ENCODE data around the gene FADS1. TPM values are rescaled to one million over a fixed set of nuclear protein-coding genes. Genes with fewer than 3 reads are reported as not detected.

The FADS1 gene
- total and polyA plus RNA-seq, 7 donors, result 8.6 to 93.2 (median 17.2) TPM

DNA sequence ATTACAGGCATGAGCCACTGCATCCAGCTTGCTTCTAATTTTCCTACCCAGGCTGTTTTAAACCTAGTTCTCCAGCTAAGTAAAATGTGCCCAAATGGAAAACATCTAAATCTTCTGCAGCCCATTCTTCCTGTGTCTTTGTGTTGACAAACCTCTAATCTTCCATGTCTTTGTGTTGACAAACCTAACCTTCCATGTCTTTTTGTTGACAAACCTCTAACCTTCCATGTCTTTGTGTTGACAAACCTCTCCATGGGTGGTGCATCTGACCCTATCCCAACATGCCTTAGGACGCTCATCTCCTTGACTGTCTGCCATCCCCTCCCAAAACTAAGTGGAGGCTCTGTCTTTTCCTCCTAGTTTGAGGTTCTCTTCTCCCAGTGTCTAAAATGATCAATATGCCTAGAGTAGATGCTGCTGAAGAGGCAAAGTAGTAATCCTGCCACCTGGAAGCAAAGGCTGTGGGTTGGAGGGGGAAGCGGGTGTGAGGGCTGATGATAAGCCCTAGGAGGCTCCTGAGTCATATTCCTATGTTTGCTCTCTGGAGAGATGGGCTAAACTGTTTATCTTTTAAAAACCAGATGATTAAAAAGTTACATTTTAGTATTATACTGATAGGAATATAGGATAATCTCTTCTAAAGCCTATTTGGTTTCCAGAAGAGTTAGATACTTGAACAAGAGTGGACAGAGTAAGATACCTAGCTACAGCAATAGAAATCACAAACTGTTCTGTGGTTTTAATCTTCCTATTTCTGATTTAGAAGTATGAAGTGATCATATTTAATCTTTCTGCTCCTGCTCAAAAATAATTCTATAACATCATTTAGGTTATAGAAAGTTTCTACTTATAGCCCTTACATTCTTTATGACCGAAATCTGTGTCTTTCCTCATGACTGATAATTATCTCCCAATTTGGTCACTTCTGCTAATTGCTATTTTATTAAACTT lies 16.2 kb downstream of the FADS1 start:
- no peaks in the 10 kb centered on the region for H3K27me3 ChIP-seq (ENCODE audit: insufficient read depth in 3 of 3, low read length in 2 of 3)
- ATAC-seq, result no peak
- H3K9me3 ChIP-seq, result no peaks in the 10 kb centered on the region
- peaks cover 4% of the 10 kb centered on the region for H3K4me1 ChIP-seq
- DNase-seq, result no peak
- intact Hi-C loops (cut with DNase I), result no loop called here
- no peak for TF ChIP-seq CTCF (IDR thresholded peaks at IDR 0.05)
- H3K27ac ChIP-seq, result no peak overlapping the region
- no peak overlapping the region for H3K4me3 ChIP-seq
- H3K36me3 ChIP-seq (ENCODE audit: insufficient read depth in 1 of 2, low read depth in 1 of 2), result peaks cover 2 to 18% of the 10 kb centered on the region in 2 donors
- 71 to 92% (median 85%) methylated on average over 3 of the region's 3 CpGs for WGBS, 3 donors

DNA sequence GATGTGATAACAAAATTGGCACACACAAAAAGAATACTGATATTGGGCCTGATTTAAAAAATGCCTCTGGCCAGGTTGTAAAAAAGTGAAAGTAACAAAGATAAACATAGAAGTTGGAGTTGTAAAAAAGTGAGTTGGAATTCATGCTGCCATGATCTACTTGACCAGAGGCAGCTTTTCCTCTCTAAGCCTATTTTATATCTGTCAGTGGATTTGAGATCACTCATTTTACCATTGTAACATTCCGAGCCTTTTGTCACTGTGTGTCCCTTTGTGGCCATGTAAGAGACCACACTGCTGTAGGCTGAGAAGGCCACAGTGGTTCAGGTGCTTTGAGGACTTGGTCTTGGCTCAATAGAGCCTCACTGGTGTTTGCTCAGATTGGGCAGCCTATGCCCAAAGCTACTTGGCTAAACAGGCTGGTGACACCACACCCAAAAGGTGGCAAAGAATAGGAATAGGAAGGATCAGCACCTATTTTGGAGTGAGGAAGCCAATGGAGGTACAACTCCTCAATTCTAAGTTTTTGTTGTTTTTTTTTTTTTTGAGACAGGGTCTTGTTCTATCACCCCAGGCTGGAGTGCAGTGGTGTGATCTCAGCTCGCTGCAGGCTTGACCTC lies 17.0 kb downstream of the FADS1 start:
- Histone ChIP-seq H3K36me3 (ENCODE audit: insufficient read depth in 1 of 2, low read depth in 1 of 2) (peaks cover 2 to 16% of the 10 kb centered on the region in 2 donors), H3K4me1 (peaks cover 4% of the 10 kb centered on the region), H3K27ac (no peak overlapping the region), H3K27me3 (ENCODE audit: insufficient read depth in 3 of 3, low read length in 2 of 3) (no peaks in the 10 kb centered on the region), H3K4me3 (no peak overlapping the region), H3K9me3 (no peaks in the 10 kb centered on the region)
- DNase-seq, result no peak
- 97 to 99% (median 97%) methylated on average over 2 of the region's 2 CpGs for whole genome bisulfite sequencing, 3 donors
- ATAC-seq, result no peak
- TF ChIP-seq CTCF (IDR thresholded peaks at IDR 0.05), result no peak
- intact Hi-C loops (cut with DNase I), result loop anchor here (5.0 to 10.0 kb wide), 5 partner anchors 73 to 308 kb away; partner anchors contain the start of gene BEST1 (in 1 of the 2)

DNA sequence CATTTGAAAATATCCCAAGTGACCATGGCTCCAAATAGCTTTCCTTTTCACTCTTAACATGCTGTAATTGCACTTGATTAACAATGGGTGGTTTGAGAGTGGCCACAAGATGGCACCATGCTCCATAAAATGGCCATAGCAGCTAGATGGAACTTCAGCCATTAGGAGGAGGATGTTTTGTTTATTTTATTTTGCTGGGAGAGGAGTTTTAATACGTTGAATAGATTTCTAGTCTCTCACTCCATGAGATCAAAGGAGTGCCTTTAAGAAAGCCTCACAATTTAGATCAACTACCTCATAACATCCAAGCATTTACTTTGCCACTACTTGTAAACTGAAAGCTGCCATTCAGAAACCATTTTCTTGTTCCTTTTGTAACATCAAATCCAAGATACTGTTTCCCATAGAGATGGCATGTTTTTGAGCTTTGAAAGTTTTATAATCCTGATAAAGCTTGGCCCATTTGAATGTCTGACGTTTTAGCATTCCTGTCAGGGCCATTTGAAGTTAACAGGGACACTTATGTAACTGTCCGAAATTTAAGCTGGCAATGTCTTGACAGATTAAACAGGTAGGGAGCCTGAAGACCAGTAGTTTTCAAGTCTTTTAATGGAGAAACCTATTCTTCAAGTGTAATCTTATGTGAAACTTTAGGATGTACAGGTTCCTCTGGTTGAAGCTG lies 19.4 kb downstream of the FADS1 start:
- DNase-seq (peak; percentile 66 to 77), ATAC-seq (peak in 2 of 4 donors; percentile 47 to 48)

More for the DNA sequence above, 19.4 kb downstream of the FADS1 start:
- WGBS, 3 donors, result 21 to 44% (median 27%) methylated on average over 3 of the region's 3 CpGs
- Histone ChIP-seq H3K4me1 (peaks cover 11% of the 10 kb centered on the region), H3K9me3 (no peaks in the 10 kb centered on the region), H3K27ac (peak overlapping the region; percentile 10), H3K4me3 (no peak overlapping the region), H3K36me3 (ENCODE audit: insufficient read depth in 1 of 2, low read depth in 1 of 2) (peaks cover 0 to 8% of the 10 kb centered on the region in 2 donors), H3K27me3 (ENCODE audit: insufficient read depth in 3 of 3, low read length in 2 of 3) (no peaks in the 10 kb centered on the region)
- intact Hi-C loops (cut with DNase I), result loop anchor here (2.0 to 10.0 kb wide), 7 partner anchors 75 to 311 kb away; partner anchors contain the start of gene BEST1 (in 1 of the 2)
- peak; percentile 90 for TF ChIP-seq CTCF (IDR thresholded peaks at IDR 0.05)

Data from psoas muscle (tissue), 8 donors.